Measurements from ENCODE around the gene ENO2. TPM values are rescaled to one million over a fixed set of nuclear protein-coding genes. Genes with fewer than 3 reads are reported as not detected.
A peak's percentile ranks its signal among the peaks of the same experiment; 100 is the strongest.

ENO2 gene
- total and polyA plus RNA-seq, 9 donors: 4.3 to 10.2 (median 7.2) TPM

GRCh38 chr12:6923003-6923732 is 8.8 kb downstream of the ENO2 start:
- H3K27ac ChIP-seq (ENCODE audit: low read length): no peak overlapping the region
- no peak for DNase-seq
- peaks cover 37% of the 10 kb centered on the region for H3K4me1 ChIP-seq (ENCODE audit: control insufficient read depth, insufficient read depth, low read length)
- H3K4me3 ChIP-seq (ENCODE audit: low read length): no peak overlapping the region
- H3K36me3 ChIP-seq (ENCODE audit: control insufficient read depth, insufficient read depth, low read length): peaks cover 8% of the 10 kb centered on the region
- no peaks in the 10 kb centered on the region for H3K27me3 ChIP-seq (ENCODE audit: control insufficient read depth, insufficient read depth, low read length)
- no peaks in the 10 kb centered on the region for H3K9me3 ChIP-seq (replicated peaks; ENCODE audit: control insufficient read depth, low read depth, low read length)
- no CpG with 5 or more reads among the region's 10 CpGs for WGBS (ENCODE audit: insufficient coverage)

- H3K4me1 ChIP-seq (ENCODE audit: control insufficient read depth, insufficient read depth, low read length): peaks cover 39% of the 10 kb centered on the region
- peak overlapping the region; percentile 3 for H3K27ac ChIP-seq (ENCODE audit: low read length)
- H3K9me3 ChIP-seq (replicated peaks; ENCODE audit: control insufficient read depth, low read depth, low read length): no peaks in the 10 kb centered on the region
- peaks cover 8% of the 10 kb centered on the region for H3K36me3 ChIP-seq (ENCODE audit: control insufficient read depth, insufficient read depth, low read length)
- 76% methylated on average over 2 of the region's 6 CpGs for WGBS (ENCODE audit: insufficient coverage)
- no peak overlapping the region for H3K4me3 ChIP-seq (ENCODE audit: low read length)
- no peak for DNase-seq
- H3K27me3 ChIP-seq (ENCODE audit: control insufficient read depth, insufficient read depth, low read length): no peaks in the 10 kb centered on the region
Measured at GRCh38 chr12:6923851-6924250, 9.5 kb downstream of the ENO2 start.

- WGBS (ENCODE audit: insufficient coverage): 36% methylated on average over 1 of the region's 1 CpG
- no peaks in the 10 kb centered on the region for H3K9me3 ChIP-seq (replicated peaks; ENCODE audit: control insufficient read depth, low read depth, low read length)
- no peaks in the 10 kb centered on the region for H3K27me3 ChIP-seq (ENCODE audit: control insufficient read depth, insufficient read depth, low read length)
- peaks cover 53% of the 10 kb centered on the region for H3K4me1 ChIP-seq (ENCODE audit: control insufficient read depth, insufficient read depth, low read length)
- H3K36me3 ChIP-seq (ENCODE audit: control insufficient read depth, insufficient read depth, low read length): peaks cover 14% of the 10 kb centered on the region
- DNase-seq: no peak
- H3K27ac ChIP-seq (ENCODE audit: low read length): peak overlapping the region; percentile 97
- no peak overlapping the region for H3K4me3 ChIP-seq (ENCODE audit: low read length)
Measured at GRCh38 chr12:6925239-6925539, 10.8 kb downstream of the ENO2 start.

- WGBS (ENCODE audit: insufficient coverage): 9% methylated on average over 6 of the region's 8 CpGs
- Histone ChIP-seq H3K9me3 (replicated peaks; ENCODE audit: control insufficient read depth, low read depth, low read length) (no peaks in the 10 kb centered on the region), H3K36me3 (ENCODE audit: control insufficient read depth, insufficient read depth, low read length) (peaks cover 14% of the 10 kb centered on the region), H3K27me3 (ENCODE audit: control insufficient read depth, insufficient read depth, low read length) (no peaks in the 10 kb centered on the region), H3K4me1 (ENCODE audit: control insufficient read depth, insufficient read depth, low read length) (peaks cover 55% of the 10 kb centered on the region), H3K4me3 (ENCODE audit: low read length) (peak overlapping the region; percentile 70), H3K27ac (ENCODE audit: low read length) (peak overlapping the region; percentile 97)
- DNase-seq: peak; percentile 92
Measured at GRCh38 chr12:6925540-6926279, 11.3 kb downstream of the ENO2 start.

- Histone ChIP-seq H3K4me1 (ENCODE audit: control insufficient read depth, insufficient read depth, low read length) (peaks cover 55% of the 10 kb centered on the region), H3K9me3 (replicated peaks; ENCODE audit: control insufficient read depth, low read depth, low read length) (no peaks in the 10 kb centered on the region), H3K36me3 (ENCODE audit: control insufficient read depth, insufficient read depth, low read length) (peaks cover 14% of the 10 kb centered on the region), H3K27me3 (ENCODE audit: control insufficient read depth, insufficient read depth, low read length) (no peaks in the 10 kb centered on the region), H3K27ac (ENCODE audit: low read length) (peak within 1 kb of the TSS; percentile 97), H3K4me3 (ENCODE audit: low read length) (peak within 1 kb of the TSS; percentile 92)
- WGBS (ENCODE audit: insufficient coverage): under 1% methylated on average over 57 of the region's 66 CpGs
- DNase-seq: peak; percentile 97
Measured at GRCh38 chr12:6927379-6928021, 13.1 kb downstream of the ENO2 start, which contains the start of gene ATN1. Gene ATN1 (plus strand): TSS chr12:6927959. CDS start chr12:6934002, 6,043 bp downstream.

- under 1% methylated on average over 35 of the region's 79 CpGs for WGBS (ENCODE audit: insufficient coverage)
- peak; percentile 51 for DNase-seq
- Histone ChIP-seq H3K36me3 (ENCODE audit: control insufficient read depth, insufficient read depth, low read length) (peaks cover 14% of the 10 kb centered on the region), H3K9me3 (replicated peaks; ENCODE audit: control insufficient read depth, low read depth, low read length) (no peaks in the 10 kb centered on the region), H3K27me3 (ENCODE audit: control insufficient read depth, insufficient read depth, low read length) (no peaks in the 10 kb centered on the region), H3K27ac (ENCODE audit: low read length) (peak overlapping the region; percentile 97), H3K4me1 (ENCODE audit: control insufficient read depth, insufficient read depth, low read length) (peaks cover 56% of the 10 kb centered on the region), H3K4me3 (ENCODE audit: low read length) (peak overlapping the region; percentile 92)
Measured at GRCh38 chr12:6928022-6928702, 13.8 kb downstream of the ENO2 start.

- 2% methylated on average over 12 of the region's 19 CpGs for WGBS (ENCODE audit: insufficient coverage)
Measured at GRCh38 chr12:6928703-6929407, 14.5 kb downstream of the ENO2 start.

GRCh38 chr12:6929466-6930452 is 15.4 kb downstream of the ENO2 start:
- Histone ChIP-seq H3K27me3 (ENCODE audit: control insufficient read depth, insufficient read depth, low read length) (no peaks in the 10 kb centered on the region), H3K4me3 (ENCODE audit: low read length) (peak overlapping the region; percentile 92), H3K27ac (ENCODE audit: low read length) (peak overlapping the region; percentile 95), H3K9me3 (replicated peaks; ENCODE audit: control insufficient read depth, low read depth, low read length) (no peaks in the 10 kb centered on the region), H3K36me3 (ENCODE audit: control insufficient read depth, insufficient read depth, low read length) (peaks cover 22% of the 10 kb centered on the region), H3K4me1 (ENCODE audit: control insufficient read depth, insufficient read depth, low read length) (peaks cover 59% of the 10 kb centered on the region)
- WGBS (ENCODE audit: insufficient coverage): 46% methylated on average over 2 of the region's 7 CpGs
- peak; percentile 23 for DNase-seq

More at GRCh38 chr12:6928703-6929407, 14.5 kb downstream of the ENO2 start:
- H3K27ac ChIP-seq (ENCODE audit: low read length): peak overlapping the region; percentile 95
- no peaks in the 10 kb centered on the region for H3K9me3 ChIP-seq (replicated peaks; ENCODE audit: control insufficient read depth, low read depth, low read length)
- H3K27me3 ChIP-seq (ENCODE audit: control insufficient read depth, insufficient read depth, low read length): no peaks in the 10 kb centered on the region
- H3K4me3 ChIP-seq (ENCODE audit: low read length): peak overlapping the region; percentile 92
- peaks cover 14% of the 10 kb centered on the region for H3K36me3 ChIP-seq (ENCODE audit: control insufficient read depth, insufficient read depth, low read length)
- DNase-seq: no peak
- peaks cover 60% of the 10 kb centered on the region for H3K4me1 ChIP-seq (ENCODE audit: control insufficient read depth, insufficient read depth, low read length)

GRCh38 chr12:6932766-6933165 is 18.4 kb downstream of the ENO2 start:
- H3K4me3 ChIP-seq (ENCODE audit: low read length): no peak overlapping the region
- no peak for DNase-seq
- H3K27ac ChIP-seq (ENCODE audit: low read length): no peak overlapping the region
- peaks cover 47% of the 10 kb centered on the region for H3K4me1 ChIP-seq (ENCODE audit: control insufficient read depth, insufficient read depth, low read length)
- WGBS (ENCODE audit: insufficient coverage): no CpG with 5 or more reads among the region's 1 CpG
- no peaks in the 10 kb centered on the region for H3K27me3 ChIP-seq (ENCODE audit: control insufficient read depth, insufficient read depth, low read length)
- no peaks in the 10 kb centered on the region for H3K9me3 ChIP-seq (replicated peaks; ENCODE audit: control insufficient read depth, low read depth, low read length)
- peaks cover 46% of the 10 kb centered on the region for H3K36me3 ChIP-seq (ENCODE audit: control insufficient read depth, insufficient read depth, low read length)
